ENCODE data around the gene SGO2.
"Not testable (repeated sequence)": the region's sequence is repeated elsewhere in the genome, so short reads cannot be mapped to it uniquely, and the experiment has no call there.

SGO2 gene

GRCh38 chr2:200627110-200627770 is 101.2 kb downstream of the SGO2 start:
- Histone ChIP-seq H3K4me2 (ENCODE audit: low read depth, low read length, poor library complexity, severe bottlenecking) (no peak overlapping the region), H3K27me3 (ENCODE audit: low read length) (no peaks in the 10 kb centered on the region), H3K36me3 (ENCODE audit: low read length) (no peaks in the 10 kb centered on the region), H3K79me2 (ENCODE audit: insufficient read depth, low read length) (no peaks in the 10 kb centered on the region), H3K9me2 (replicated peaks; ENCODE audit: insufficient read depth, low read length) (no peaks in the 10 kb centered on the region), H3F3A (ENCODE audit: insufficient read depth) (no peaks in the 10 kb centered on the region), H3K9me3 (ENCODE audit: insufficient read depth, low read length) (no peaks in the 10 kb centered on the region), H3K9ac (ENCODE audit: low read length) (no peak overlapping the region), H2AFZ (ENCODE audit: low read depth, low read length, severe bottlenecking) (no peak overlapping the region), H3K27ac (ENCODE audit: low read depth, low read length) (no peak overlapping the region), H3K4me3 (ENCODE audit: insufficient read depth, low read length, poor library complexity, severe bottlenecking) (no peak overlapping the region), H4K20me1 (ENCODE audit: low read depth, low read length) (no peaks in the 10 kb centered on the region)
- TF ChIP-seq EZH2phosphoT487 (conservative IDR thresholded peaks at IDR 0.05; ENCODE audit: low read length) = no peak
- no peak for TF ChIP-seq CTCF (IDR thresholded peaks at IDR 0.05; ENCODE audit: insufficient read depth, low read length, poor library complexity, severe bottlenecking)

- H3K9ac ChIP-seq (ENCODE audit: low read length); H3K9me3 ChIP-seq (ENCODE audit: insufficient read depth, low read length); H3K9me2 ChIP-seq (replicated peaks; ENCODE audit: insufficient read depth, low read length); H3K4me3 ChIP-seq (ENCODE audit: insufficient read depth, low read length, poor library complexity, severe bottlenecking); H4K20me1 ChIP-seq (ENCODE audit: low read depth, low read length); H3K4me2 ChIP-seq (ENCODE audit: low read depth, low read length, poor library complexity, severe bottlenecking); H2AFZ ChIP-seq (ENCODE audit: low read depth, low read length, severe bottlenecking); H3K36me3 ChIP-seq (ENCODE audit: low read length); H3K27me3 ChIP-seq (ENCODE audit: low read length); H3K79me2 ChIP-seq (ENCODE audit: insufficient read depth, low read length); H3F3A ChIP-seq (ENCODE audit: insufficient read depth); H3K27ac ChIP-seq (ENCODE audit: low read depth, low read length): not testable (repeated sequence)
Observed at GRCh38 chr2:200628461-200628860, 102.5 kb downstream of the SGO2 start.

GRCh38 chr2:200631287-200631686 is 105.3 kb downstream of the SGO2 start:
- H3K27me3 ChIP-seq (ENCODE audit: low read length) = no peaks in the 10 kb centered on the region
- H4K20me1 ChIP-seq (ENCODE audit: low read depth, low read length) = no peaks in the 10 kb centered on the region
- H3K9ac ChIP-seq (ENCODE audit: low read length) = no peak overlapping the region
- H3K9me2 ChIP-seq (replicated peaks; ENCODE audit: insufficient read depth, low read length) = no peaks in the 10 kb centered on the region
- no peak overlapping the region for H2AFZ ChIP-seq (ENCODE audit: low read depth, low read length, severe bottlenecking)
- H3K79me2 ChIP-seq (ENCODE audit: insufficient read depth, low read length) = no peaks in the 10 kb centered on the region
- no peak overlapping the region for H3K27ac ChIP-seq (ENCODE audit: low read depth, low read length)
- no peaks in the 10 kb centered on the region for H3K36me3 ChIP-seq (ENCODE audit: low read length)
- TF ChIP-seq CTCF (IDR thresholded peaks at IDR 0.05; ENCODE audit: insufficient read depth, low read length, poor library complexity, severe bottlenecking) = no peak
- TF ChIP-seq EZH2phosphoT487 (conservative IDR thresholded peaks at IDR 0.05; ENCODE audit: low read length) = no peak
- no peaks in the 10 kb centered on the region for H3F3A ChIP-seq (ENCODE audit: insufficient read depth)
- H3K9me3 ChIP-seq (ENCODE audit: insufficient read depth, low read length) = no peaks in the 10 kb centered on the region
- no peak overlapping the region for H3K4me2 ChIP-seq (ENCODE audit: low read depth, low read length, poor library complexity, severe bottlenecking)
- H3K4me3 ChIP-seq (ENCODE audit: insufficient read depth, low read length, poor library complexity, severe bottlenecking) = no peak overlapping the region

All from SU-DHL-6 (cell line).